Uterus (tissue), 2 donors: Measurements from ENCODE around the gene VPS54.

ENCODE experiments used
- POLR2A ChIP-seq, 2 donors: fragments of 450-650 bp; IDR thresholded peaks; one replicate each; pipeline ENCODE4 v1.6.1; 2016; ENCODE audit warnings: antibody characterized with exemption in 2 of 2, mild to moderate bottlenecking in 1 of 2, moderate library complexity in 1 of 2
- TF ChIP-seq, protein P1 (sequence below), 4 experiments: fragments of 200-600 bp in 2 of 4; fragments of 450-650 bp in 2 of 4; sonication (generic) in 2 of 4; IDR thresholded peaks; one replicate each; pipeline ENCODE4 v1.5.1; 2016 to 2019; ENCODE audit warnings: antibody characterized with exemption in 4 of 4, mild to moderate bottlenecking in 2 of 4, moderate library complexity in 1 of 4

DNA sequence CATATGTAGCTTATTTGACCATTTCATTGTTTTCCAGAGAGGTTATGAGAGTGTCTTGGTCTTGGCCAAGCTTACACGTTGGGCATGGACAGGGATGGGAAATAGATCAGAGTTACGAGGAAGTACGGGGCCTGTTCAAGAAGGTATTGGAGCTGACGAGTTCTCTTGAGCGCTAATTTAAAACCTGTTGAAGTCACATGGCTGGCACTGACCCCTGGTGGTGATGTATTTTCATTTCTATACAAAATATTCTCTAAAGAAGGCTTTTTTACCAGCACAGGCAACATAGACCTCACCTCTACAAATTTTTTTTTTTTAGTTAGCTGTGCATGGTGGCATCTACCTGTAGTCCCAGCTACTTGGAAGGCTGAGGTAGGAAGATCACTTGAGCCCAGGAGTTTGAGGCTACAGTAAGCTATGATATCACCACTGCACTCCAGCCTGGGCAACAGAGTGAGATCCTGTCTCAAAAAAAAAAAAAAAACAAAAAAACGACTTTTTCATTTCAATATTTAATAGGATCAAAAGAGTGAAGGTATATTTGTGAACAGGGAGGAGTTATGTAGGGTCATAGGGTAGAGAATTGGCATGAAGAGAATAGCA is 157.9 kb downstream of the VPS54 start:
- TF ChIP-seq, protein P1, sequence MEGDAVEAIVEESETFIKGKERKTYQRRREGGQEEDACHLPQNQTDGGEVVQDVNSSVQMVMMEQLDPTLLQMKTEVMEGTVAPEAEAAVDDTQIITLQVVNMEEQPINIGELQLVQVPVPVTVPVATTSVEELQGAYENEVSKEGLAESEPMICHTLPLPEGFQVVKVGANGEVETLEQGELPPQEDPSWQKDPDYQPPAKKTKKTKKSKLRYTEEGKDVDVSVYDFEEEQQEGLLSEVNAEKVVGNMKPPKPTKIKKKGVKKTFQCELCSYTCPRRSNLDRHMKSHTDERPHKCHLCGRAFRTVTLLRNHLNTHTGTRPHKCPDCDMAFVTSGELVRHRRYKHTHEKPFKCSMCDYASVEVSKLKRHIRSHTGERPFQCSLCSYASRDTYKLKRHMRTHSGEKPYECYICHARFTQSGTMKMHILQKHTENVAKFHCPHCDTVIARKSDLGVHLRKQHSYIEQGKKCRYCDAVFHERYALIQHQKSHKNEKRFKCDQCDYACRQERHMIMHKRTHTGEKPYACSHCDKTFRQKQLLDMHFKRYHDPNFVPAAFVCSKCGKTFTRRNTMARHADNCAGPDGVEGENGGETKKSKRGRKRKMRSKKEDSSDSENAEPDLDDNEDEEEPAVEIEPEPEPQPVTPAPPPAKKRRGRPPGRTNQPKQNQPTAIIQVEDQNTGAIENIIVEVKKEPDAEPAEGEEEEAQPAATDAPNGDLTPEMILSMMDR (IDR thresholded peaks at IDR 0.05) = peak; percentile 58 to 71 (median 62)
- no peak for TF ChIP-seq POLR2A (IDR thresholded peaks at IDR 0.05)
